ENCODE measurements around the gene TMEM45A.
"Not testable (repeated sequence)": the region's sequence is repeated elsewhere in the genome, so short reads cannot be mapped to it uniquely, and the experiment has no call there.

The TMEM45A gene

GRCh38 chr3:100492059-100493006 is at the start of gene TMEM45A:
TSS of gene TMEM45A (plus strand) at chr3:100492619. CDS start at chr3:100555212, 62,593 bp downstream.
- DNase-seq, result peak; percentile 97

- no peak for DNase-seq
Observed at GRCh38 chr3:100443690-100444089, 48.7 kb upstream of the TMEM45A start.

- DNase-seq, result not testable (repeated sequence)
Observed at GRCh38 chr3:100447067-100447466, 45.4 kb upstream of the TMEM45A start.

GRCh38 chr3:100448079-100448478 is 44.3 kb upstream of the TMEM45A start:
- DNase-seq, result no peak

GRCh38 chr3:100449214-100449613 is 43.2 kb upstream of the TMEM45A start:
- DNase-seq, result no peak

GRCh38 chr3:100454677-100455076 is 37.7 kb upstream of the TMEM45A start:
- DNase-seq, result no peak

- peak; percentile 11 for DNase-seq
Observed at GRCh38 chr3:100455841-100456550, 36.4 kb upstream of the TMEM45A start.

GRCh38 chr3:100456745-100457144 is 35.7 kb upstream of the TMEM45A start:
- DNase-seq, result no peak

GRCh38 chr3:100457811-100458210 is 34.6 kb upstream of the TMEM45A start:
- no peak for DNase-seq

- no peak for DNase-seq
Observed at GRCh38 chr3:100458814-100459213, 33.6 kb upstream of the TMEM45A start.

- DNase-seq, result peak; percentile 67
Observed at GRCh38 chr3:100463002-100463401, 29.4 kb upstream of the TMEM45A start.

- no peak for DNase-seq
Observed at GRCh38 chr3:100463646-100464155, 28.7 kb upstream of the TMEM45A start.

- no peak for DNase-seq
Observed at GRCh38 chr3:100465892-100466777, 26.3 kb upstream of the TMEM45A start.

- no peak for DNase-seq
Observed at GRCh38 chr3:100467133-100467532, 25.3 kb upstream of the TMEM45A start.

GRCh38 chr3:100468676-100469075 is 23.7 kb upstream of the TMEM45A start:
- DNase-seq, result no peak

- DNase-seq, result no peak
Observed at GRCh38 chr3:100470951-100471350, 21.5 kb upstream of the TMEM45A start.

GRCh38 chr3:100471444-100471843 is 21.0 kb upstream of the TMEM45A start:
- DNase-seq, result no peak

- not testable (repeated sequence) for DNase-seq
Observed at GRCh38 chr3:100477851-100478360, 14.5 kb upstream of the TMEM45A start.

- not testable (repeated sequence) for DNase-seq
Observed at GRCh38 chr3:100478521-100478920, 13.9 kb upstream of the TMEM45A start.

GRCh38 chr3:100480081-100480480 is 12.3 kb upstream of the TMEM45A start:
- DNase-seq, result no peak

- DNase-seq, result no peak
Observed at GRCh38 chr3:100482176-100482575, 10.2 kb upstream of the TMEM45A start.

- DNase-seq, result no peak
Observed at GRCh38 chr3:100483529-100483928, 8.9 kb upstream of the TMEM45A start.
